AG10803 (cell line): ENCODE measurements around the gene CTNNA2.

Experiments
- DNase-seq: peaks from one replicate; pipeline ENCODE4 v3.0.0; 2010; ENCODE audit warnings: low read depth
- H3K4me3 ChIP-seq: 2 replicates; pipeline ENCODE4 v1.5.1; 2011; ENCODE audit warnings: mild to moderate bottlenecking, low read length, control low read depth
- CTCF ChIP-seq: conservative IDR thresholded peaks from 2 replicates; pipeline ENCODE4 v1.5.1; 2011; ENCODE audit warnings: mild to moderate bottlenecking, low read length, control low read depth, inconsistent platforms

The CTNNA2 gene

DNA sequence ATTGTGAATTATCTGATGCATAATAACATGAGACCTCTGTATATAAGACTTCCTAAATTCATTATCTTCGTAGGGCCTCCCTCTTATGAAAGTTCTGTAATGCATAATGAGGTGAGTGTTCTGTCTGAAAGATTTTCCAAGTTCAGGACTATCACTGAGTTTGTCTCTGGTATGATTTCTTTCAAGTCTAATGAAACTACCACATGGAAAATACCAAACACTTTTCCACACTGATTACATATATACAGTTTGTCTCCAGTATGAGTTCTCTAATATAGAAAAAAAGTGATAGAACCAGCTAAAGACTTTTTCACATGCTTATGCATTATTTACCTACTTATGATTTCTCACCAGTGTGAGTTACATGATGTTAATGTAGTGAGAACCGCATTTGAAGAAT is 34.7 kb downstream of the CTNNA2 start:
- TF ChIP-seq CTCF: no peak
- no peak for DNase-seq
- H3K4me3 ChIP-seq: no peak overlapping the region

GRCh38 chr2:79552653-79553052 is 39.8 kb downstream of the CTNNA2 start:
- DNase-seq: no peak
- TF ChIP-seq CTCF: no peak
- no peak overlapping the region for H3K4me3 ChIP-seq

DNA sequence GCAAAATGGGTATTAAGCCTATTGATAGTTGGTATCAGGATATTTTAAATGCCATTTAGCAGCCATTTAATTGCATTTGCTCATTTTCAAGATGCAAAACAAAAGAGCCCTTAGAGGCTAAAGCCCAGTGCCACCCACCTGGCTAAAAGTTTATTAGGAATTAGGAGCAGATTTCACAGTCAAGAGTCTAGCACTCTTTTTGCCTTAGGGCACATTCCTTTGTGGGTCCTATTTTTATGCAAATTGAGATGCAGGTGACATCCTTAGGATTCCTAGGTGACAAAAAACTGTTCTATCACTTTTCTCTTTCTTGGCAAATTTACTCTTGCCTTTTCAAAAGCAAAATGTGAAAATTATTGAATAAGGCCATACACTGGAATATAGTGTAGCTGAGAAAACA is 42.0 kb downstream of the CTNNA2 start:
- DNase-seq: no peak
- TF ChIP-seq CTCF: no peak
- no peak overlapping the region for H3K4me3 ChIP-seq

- H3K4me3 ChIP-seq: no peak overlapping the region
- no peak for DNase-seq
- TF ChIP-seq CTCF: no peak
Measured at GRCh38 chr2:79564065-79564464, 51.2 kb downstream of the CTNNA2 start.

DNA sequence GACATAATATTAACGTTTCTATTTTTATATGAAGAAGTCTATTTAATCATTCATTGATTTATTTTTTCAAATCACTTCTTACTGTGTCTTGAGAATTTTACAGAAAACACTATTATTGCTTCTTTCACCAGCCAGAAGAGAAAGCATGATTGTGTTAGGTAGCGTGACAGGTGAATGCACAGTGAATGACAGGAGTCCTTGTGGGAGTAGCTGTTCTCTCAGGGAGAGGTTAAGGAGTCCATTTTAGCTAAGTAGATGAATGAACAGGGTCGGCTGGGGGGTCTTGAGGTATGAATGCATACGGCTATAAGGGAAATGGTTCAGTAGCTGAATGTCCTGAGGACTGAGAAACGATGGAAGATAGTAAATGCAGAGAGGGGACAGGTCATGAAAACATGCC is 56.2 kb downstream of the CTNNA2 start:
- no peak for TF ChIP-seq CTCF
- no peak overlapping the region for H3K4me3 ChIP-seq
- DNase-seq: no peak

GRCh38 chr2:79573895-79574674 is 61.2 kb downstream of the CTNNA2 start:
- TF ChIP-seq CTCF: no peak
- no peak for DNase-seq
- no peak overlapping the region for H3K4me3 ChIP-seq

DNA sequence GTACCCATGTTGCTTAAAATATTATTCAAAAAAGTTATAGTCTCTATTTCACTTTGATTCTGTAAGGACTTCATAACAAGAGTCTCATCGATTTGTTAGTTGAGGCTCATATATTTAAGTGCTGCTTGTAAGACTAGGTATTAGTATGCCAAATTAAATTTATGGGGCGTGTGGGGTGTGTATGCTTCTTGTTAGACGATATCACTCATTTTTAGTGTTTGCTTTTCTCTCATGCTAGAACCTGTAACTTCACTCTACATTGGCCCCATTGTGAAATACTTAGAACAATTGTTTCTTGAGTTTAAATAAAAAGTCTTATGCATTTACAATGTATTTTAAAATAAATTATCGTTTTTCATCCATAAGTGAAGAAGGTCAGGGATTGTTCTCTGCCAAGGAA is 63.6 kb downstream of the CTNNA2 start:
- no peak for TF ChIP-seq CTCF
- no peak overlapping the region for H3K4me3 ChIP-seq
- no peak for DNase-seq
